Keratinocyte (primary cell): Measurements from ENCODE around the gene USP8.

Source experiments
- EZH2 ChIP-seq: IDR thresholded peaks from one replicate; pipeline ENCODE4 v1.6.1; 2012; ENCODE audit warnings: inconsistent platforms, mild to moderate bottlenecking, low read length, moderate library complexity
- TF ChIP-seq, protein P1 (sequence below), 3 experiments: IDR thresholded peaks in 1 of 3; conservative IDR thresholded peaks in 1 of 3; optimal IDR thresholded peaks in 1 of 3; 2 replicates in 2 of 3; 3 replicates in 1 of 3; pipeline versions ENCODE3 to v1.5.1; 2011; ENCODE audit warnings: low read length in 3 of 3, mild to moderate bottlenecking in 3 of 3, moderate library complexity in 2 of 3, control low read depth in 1 of 3, inconsistent platforms in 1 of 3; ENCODE audit not compliant: insufficient read depth in 2 of 3; ENCODE audit errors: extremely low read depth in 1 of 3

DNA sequence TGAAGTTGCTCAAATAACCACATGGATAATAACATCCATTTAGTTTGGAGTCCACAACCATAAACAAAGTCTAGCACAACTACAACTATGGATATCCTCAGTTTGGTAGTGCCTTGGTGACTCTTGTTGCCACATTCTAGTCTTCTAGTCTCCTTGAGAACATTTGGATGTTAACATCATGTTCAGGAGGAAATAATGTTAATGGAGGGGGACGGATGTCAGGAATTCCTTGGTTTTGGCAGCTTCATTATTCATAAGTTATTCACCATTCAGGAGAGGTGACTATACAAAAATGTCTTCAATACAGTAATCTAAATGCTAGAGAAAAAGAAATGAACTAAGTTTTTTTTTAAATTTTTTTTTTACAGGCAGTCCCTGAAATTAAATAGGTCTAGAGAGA lies 42.8 kb upstream of the USP8 start:
- TF ChIP-seq, protein P1, sequence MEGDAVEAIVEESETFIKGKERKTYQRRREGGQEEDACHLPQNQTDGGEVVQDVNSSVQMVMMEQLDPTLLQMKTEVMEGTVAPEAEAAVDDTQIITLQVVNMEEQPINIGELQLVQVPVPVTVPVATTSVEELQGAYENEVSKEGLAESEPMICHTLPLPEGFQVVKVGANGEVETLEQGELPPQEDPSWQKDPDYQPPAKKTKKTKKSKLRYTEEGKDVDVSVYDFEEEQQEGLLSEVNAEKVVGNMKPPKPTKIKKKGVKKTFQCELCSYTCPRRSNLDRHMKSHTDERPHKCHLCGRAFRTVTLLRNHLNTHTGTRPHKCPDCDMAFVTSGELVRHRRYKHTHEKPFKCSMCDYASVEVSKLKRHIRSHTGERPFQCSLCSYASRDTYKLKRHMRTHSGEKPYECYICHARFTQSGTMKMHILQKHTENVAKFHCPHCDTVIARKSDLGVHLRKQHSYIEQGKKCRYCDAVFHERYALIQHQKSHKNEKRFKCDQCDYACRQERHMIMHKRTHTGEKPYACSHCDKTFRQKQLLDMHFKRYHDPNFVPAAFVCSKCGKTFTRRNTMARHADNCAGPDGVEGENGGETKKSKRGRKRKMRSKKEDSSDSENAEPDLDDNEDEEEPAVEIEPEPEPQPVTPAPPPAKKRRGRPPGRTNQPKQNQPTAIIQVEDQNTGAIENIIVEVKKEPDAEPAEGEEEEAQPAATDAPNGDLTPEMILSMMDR (optimal IDR thresholded peaks at IDR 0.05 in 1 of 3, IDR thresholded peaks at IDR 0.05 in 1 of 3, conservative IDR thresholded peaks at IDR 0.05 in 1 of 3; ENCODE audit: extremely low read depth in 1 of 3, insufficient read depth in 2 of 3, low read length in 3 of 3): no peak
- TF ChIP-seq EZH2: no peak
